HG03354 (cell line): Measurements from ENCODE around the gene SUGT1.
A peak's percentile ranks its signal among the peaks of the same experiment; 100 is the strongest.
"Not testable (repeated sequence)": the region's sequence is repeated elsewhere in the genome, so short reads cannot be mapped to it uniquely, and the experiment has no call there.

ENCODE experiments used
- ATAC-seq: cut with Tn5 transposase; IDR thresholded peaks from one replicate; pipeline ENCODE4 v1.9.1; 2021; ENCODE audit warnings: mild to moderate bottlenecking; ENCODE audit not compliant: unreplicated experiment, poor library complexity, severe bottlenecking

Gene SUGT1

DNA sequence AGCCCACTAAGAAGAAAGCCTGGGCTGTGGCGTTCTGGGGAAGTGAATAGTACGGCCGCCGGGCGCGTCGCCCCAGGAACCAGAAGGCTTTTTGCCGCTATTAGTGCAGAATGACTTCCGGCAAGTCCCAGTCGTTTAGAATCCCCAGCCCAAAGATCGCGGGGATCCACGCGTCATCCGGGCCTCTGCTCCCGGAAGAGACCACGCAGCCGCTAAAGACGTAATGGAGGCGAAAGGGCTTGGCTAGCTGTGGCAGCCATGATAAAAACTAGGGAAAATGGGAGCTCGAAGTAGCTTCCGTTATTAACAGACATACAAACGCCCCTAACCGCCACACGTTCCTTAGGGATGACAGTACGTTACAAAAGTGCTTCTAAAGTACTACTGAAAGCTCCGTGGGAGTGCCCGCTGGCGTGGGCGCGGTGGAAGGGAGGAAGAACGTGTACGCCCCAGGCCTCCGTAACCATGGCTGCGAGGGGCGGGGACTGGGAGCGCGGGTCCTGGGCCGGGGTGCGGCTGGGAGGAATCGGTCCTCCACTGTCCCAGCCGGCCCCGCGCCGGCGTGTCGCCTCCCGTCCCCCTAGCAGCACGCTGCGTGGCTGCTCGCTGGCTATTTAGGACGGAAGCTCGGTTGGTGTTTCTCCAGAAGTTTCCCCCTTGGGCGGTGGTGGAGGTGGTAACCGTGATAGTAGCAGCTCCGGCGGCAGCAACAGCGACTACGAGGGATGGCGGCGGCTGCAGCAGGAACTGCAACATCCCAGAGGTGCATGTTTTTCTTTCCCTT is at the start of gene SUGT1:
Gene SUGT1 (plus strand): TSS at position 641 of the 784 bp plus-strand sequence. CDS start 85 bp downstream, at position 726.
- peak; percentile 93 for ATAC-seq

DNA sequence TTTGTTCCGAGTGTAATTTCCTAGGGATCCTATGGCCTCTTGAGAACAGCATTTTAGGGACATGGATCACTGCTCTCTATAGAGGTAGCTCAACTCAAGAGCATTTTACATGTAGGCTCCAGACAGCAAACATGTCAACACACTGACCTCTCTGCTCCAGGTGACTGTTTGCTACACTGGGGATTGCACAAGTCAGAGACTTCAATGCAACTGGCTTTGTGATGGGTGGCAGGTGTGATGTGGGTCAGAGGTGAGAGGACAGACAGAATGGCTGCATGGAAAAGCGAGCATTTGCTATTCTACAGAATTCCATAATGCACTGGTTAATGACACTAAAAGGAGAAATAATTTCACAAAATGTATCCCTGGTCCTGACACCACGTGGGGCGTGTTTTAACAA is 49.3 kb upstream of the SUGT1 start:
- ATAC-seq = not testable (repeated sequence)

- ATAC-seq = not testable (repeated sequence)
Observed at GRCh38 chr13:52606126-52606525, 46.5 kb upstream of the SUGT1 start.

DNA sequence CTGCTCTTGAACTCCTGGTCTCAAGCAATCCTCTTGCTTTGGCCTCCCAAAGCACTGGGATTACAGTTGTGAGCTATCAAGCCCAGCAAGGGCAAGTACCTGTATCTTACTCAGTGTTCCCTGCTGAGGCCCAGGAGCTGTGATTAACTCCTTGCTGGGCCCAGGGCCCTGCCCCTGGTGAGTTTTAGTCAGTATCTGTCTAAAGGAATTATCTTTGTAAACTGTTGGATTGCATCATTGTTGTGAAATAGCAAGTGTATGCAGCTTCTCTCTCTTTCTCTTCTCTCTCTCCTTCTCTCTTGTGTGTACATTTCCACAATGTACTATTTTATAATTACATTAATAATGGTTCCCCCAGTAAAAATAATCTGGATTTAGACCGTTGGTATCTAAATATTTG is 45.8 kb upstream of the SUGT1 start:
- not testable (repeated sequence) for ATAC-seq

DNA sequence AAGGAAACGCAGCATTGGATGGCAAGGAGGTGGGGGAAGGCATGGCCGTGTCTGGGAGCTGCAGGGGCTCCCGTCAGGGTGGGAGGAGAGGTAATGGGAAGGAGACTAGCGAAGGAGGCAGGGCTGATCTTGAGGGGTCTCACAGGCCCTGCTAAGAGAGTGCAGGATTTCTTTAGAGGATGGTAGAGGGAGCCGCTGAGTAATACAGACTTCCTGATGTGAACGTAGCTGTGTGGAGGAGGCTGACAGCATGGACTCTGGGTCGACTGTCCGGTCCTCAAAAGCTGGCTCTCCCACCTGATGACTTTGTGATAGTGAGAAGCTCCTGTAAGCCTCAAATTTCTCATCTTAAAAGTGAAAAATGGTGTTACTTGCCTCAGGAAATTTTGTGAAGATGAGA is 44.5 kb upstream of the SUGT1 start:
- ATAC-seq = not testable (repeated sequence)

DNA sequence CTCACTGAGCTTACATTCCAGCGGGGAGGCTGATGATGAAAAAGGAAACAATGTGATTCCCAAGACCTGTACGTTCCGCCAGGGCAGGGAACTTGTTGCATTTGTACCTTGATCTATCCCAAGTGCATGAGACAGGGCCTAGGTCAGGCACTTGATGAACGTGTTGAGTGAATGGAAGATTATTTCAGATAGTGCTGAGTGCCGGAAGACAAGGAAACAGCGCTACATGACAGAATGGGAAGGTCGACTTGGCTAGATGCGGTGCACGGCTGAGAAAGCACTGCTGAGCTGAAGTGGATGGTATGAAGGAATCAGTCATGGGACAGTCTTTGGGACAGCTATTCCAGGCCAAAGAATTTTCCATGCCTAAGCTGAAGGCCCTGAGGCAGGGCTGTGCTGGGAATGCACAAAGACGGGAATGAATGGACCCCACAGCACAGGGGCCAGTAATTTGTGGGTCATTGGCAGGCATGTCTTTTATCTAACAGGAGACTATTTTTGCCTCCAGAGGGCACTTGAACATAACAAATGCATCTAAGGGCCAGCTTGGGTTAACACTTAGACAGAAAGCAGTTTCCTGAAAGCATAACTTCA is 43.5 kb upstream of the SUGT1 start:
- ATAC-seq = peak; percentile 79

GRCh38 chr13:52610158-52610557 is 42.5 kb upstream of the SUGT1 start:
- not testable (repeated sequence) for ATAC-seq

DNA sequence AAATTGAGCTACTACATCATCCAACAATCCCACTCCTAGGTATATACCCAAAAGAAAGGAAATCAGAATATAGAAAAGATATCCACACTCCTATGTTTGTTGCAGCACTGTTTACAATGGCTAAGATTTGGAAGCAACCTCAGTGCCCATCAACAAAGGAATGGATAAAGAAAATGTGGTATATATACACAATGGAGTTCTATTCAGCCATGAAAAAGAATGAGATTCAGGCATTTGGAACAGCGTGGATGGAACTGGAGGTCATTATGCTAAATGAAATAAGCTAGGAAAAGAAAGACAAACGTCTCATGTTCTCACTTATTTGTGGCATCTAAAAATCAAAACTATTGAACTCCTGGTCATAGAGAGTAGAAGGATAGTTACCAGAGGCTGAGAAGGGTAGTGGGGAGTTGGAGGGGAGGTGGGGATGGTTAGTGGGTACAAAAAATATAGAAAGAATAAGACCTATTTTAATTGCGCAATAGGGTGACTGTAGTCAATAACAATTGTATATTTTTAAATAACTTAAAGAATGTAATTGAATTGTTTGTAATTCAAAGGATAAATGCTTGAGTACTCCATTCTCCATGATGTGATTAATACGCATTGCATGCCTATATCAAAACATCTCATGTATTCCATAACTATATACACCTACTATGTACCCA is 37.4 kb upstream of the SUGT1 start:
- no peak for ATAC-seq

DNA sequence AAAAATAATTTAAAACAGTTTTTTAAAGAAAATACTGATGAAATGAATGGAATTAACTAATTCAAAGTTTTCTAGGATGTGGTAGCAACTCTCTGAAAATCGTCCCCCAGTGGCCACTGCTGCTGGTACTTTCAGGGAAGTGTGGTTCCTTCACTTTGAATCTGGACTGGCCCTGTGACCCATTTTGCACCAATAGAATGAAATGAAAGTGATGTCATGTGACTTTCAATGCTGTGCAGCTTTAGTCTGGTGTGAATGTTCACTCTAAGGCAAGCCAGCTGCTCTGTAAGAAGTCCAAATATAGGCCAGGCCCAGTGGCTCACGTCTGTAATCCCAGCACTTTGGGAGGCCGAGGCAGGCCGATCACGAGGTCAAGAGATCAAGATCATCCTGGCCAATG is 36.8 kb upstream of the SUGT1 start:
- ATAC-seq = no peak

GRCh38 chr13:52617070-52618060 is 35.3 kb upstream of the SUGT1 start:
- peak; percentile 98 for ATAC-seq

DNA sequence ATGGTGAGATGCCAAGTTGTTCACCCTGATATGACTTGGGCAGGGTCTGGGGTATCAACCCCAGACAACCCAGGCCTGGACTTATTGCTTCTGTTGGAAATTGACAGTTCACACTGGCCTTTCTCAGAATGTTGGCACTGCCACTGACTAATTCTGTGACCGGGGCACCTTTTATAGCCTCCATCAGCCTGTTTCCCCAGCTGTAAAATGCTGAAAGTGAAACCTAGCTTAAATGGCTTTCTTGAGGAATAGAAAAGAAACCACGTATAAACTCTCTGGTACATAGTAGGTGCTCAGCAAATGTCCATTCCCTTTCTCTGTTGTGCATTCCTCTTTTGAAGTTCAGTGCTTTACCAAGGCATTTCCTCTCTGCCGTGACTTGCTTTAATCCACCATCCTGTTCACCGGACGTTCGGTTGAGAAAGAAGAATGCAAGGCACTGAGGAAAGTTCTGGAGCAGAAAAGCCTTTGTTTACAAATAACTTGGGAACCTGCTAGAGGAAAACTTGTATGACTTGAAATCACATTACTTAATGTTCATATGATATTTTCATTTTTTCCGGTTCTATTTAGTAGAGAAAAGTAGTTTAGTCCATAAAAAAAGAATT is 21.4 kb upstream of the SUGT1 start:
- ATAC-seq = peak; percentile 76

- ATAC-seq = no peak
Observed at GRCh38 chr13:52638666-52639328, 13.8 kb upstream of the SUGT1 start.

DNA sequence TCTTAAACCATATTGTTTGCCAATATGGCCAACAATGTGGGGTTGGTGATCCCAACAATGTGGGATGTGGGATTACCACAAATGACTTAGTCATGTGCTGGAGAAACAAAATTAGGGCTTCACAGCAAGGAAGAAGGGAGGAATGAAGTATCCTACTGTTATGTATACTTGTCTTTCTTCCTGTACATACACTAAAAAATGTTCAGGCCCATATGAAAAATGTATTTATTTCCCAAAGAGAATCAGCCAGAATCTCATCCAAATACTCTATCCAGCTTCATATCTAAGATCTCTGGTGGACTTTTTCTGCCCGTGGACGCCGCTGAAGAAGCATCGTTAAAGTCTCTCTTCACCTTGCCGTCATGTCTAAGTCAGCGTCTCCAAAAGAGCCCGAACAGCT is 10.5 kb upstream of the SUGT1 start, which contains the start of gene HNRNPA1L2:
Gene HNRNPA1L2 (plus strand): TSS at position 301 of the 400 bp plus-strand sequence. CDS start 62 bp downstream, at position 363.
- no peak for ATAC-seq

- ATAC-seq = no peak
Observed at GRCh38 chr13:52644108-52644507, 8.5 kb upstream of the SUGT1 start.

- no peak for ATAC-seq
Observed at GRCh38 chr13:52646967-52647366, 5.7 kb upstream of the SUGT1 start.

- no peak for ATAC-seq
Observed at GRCh38 chr13:52650731-52651130, 1.9 kb upstream of the SUGT1 start.

GRCh38 chr13:52651897-52652195 is 790 bp upstream of the SUGT1 start:
- peak; percentile 24 for ATAC-seq

GRCh38 chr13:52652980-52653303 is 306 bp downstream of the SUGT1 start:
- peak; percentile 44 for ATAC-seq

GRCh38 chr13:52659340-52659739 is 6.7 kb downstream of the SUGT1 start:
- ATAC-seq = no peak
